ENCODE data around the gene RFX6.
"Not testable (repeated sequence)": the region's sequence is repeated elsewhere in the genome, so short reads cannot be mapped to it uniquely, and the experiment has no call there.

Gene RFX6

GRCh38 chr6:116876635-116877611, at the start of gene RFX6:
Gene RFX6, plus strand, starts transcription at chr6:116877242. Its CDS starts 34 bp downstream, at chr6:116877276.
- Histone ChIP-seq H3K4me3 (ENCODE audit: low read length in 2 of 2) (peak within 1 kb of the TSS; percentile 31 to 47), H3K9me3 (ENCODE audit: control insufficient read depth in 2 of 2, low read length in 2 of 2) (no peaks in the 10 kb centered on the region), H3K27me3 (ENCODE audit: control insufficient read depth in 1 of 2, insufficient read depth in 2 of 2, low read length in 2 of 2) (peaks cover 24 to 32% of the 10 kb centered on the region in 2 donors)

GRCh38 chr6:116827561-116828240, 49.3 kb upstream of the RFX6 start:
- Histone ChIP-seq H3K9ac (ENCODE audit: low read length in 2 of 2) (no peak overlapping the region), H3K4me1 (ENCODE audit: control insufficient read depth, insufficient read depth, low read length) (no peaks in the 10 kb centered on the region), H3K27me3 (ENCODE audit: control insufficient read depth in 1 of 2, insufficient read depth in 2 of 2, low read length in 2 of 2) (no peaks in the 10 kb centered on the region), H3K27ac (ENCODE audit: low read length) (no peak overlapping the region), H3K4me3 (ENCODE audit: low read length in 2 of 2) (no peak overlapping the region), H3K9me3 (ENCODE audit: control insufficient read depth in 2 of 2, low read length in 2 of 2) (no peaks in the 10 kb centered on the region), H3K36me3 (ENCODE audit: control insufficient read depth in 2 of 2, insufficient read depth in 2 of 2, low read length in 2 of 2) (no peaks in the 10 kb centered on the region)

More at GRCh38 chr6:116876635-116877611, at the start of gene RFX6:
- Histone ChIP-seq H3K4me1 (ENCODE audit: control insufficient read depth, insufficient read depth, low read length) (peaks cover 5% of the 10 kb centered on the region), H3K9ac (ENCODE audit: low read length in 2 of 2) (no peak within 1 kb of the TSS), H3K36me3 (ENCODE audit: control insufficient read depth in 2 of 2, insufficient read depth in 2 of 2, low read length in 2 of 2) (no peaks in the 10 kb centered on the region), H3K27ac (ENCODE audit: low read length) (no peak within 1 kb of the TSS)

- Histone ChIP-seq H3K9ac (ENCODE audit: low read length in 2 of 2) (no peak within 1 kb of the TSS), H3K27ac (ENCODE audit: low read length) (no peak within 1 kb of the TSS), H3K4me1 (ENCODE audit: control insufficient read depth, insufficient read depth, low read length) (no peaks in the 10 kb centered on the region), H3K9me3 (ENCODE audit: control insufficient read depth in 2 of 2, low read length in 2 of 2) (no peaks in the 10 kb centered on the region), H3K4me3 (ENCODE audit: low read length in 2 of 2) (no peak within 1 kb of the TSS), H3K27me3 (ENCODE audit: control insufficient read depth in 1 of 2, insufficient read depth in 2 of 2, low read length in 2 of 2) (no peaks in the 10 kb centered on the region), H3K36me3 (ENCODE audit: control insufficient read depth in 2 of 2, insufficient read depth in 2 of 2, low read length in 2 of 2) (no peaks in the 10 kb centered on the region)
These were observed 48.1 kb upstream of the RFX6 start, which contains the start of gene GPRC6A for GRCh38 chr6:116828983-116829382. Gene GPRC6A, minus strand, starts transcription at chr6:116829083. Its CDS starts 70 bp downstream, at chr6:116829013.

- not testable (repeated sequence) for H3K36me3 ChIP-seq (ENCODE audit: control insufficient read depth in 2 of 2, insufficient read depth in 2 of 2, low read length in 2 of 2); H3K9me3 ChIP-seq (ENCODE audit: control insufficient read depth in 2 of 2, low read length in 2 of 2); H3K27ac ChIP-seq (ENCODE audit: low read length); H3K27me3 ChIP-seq (ENCODE audit: control insufficient read depth in 1 of 2, insufficient read depth in 2 of 2, low read length in 2 of 2); H3K9ac ChIP-seq (ENCODE audit: low read length in 2 of 2); H3K4me3 ChIP-seq (ENCODE audit: low read length in 2 of 2); H3K4me1 ChIP-seq (ENCODE audit: control insufficient read depth, insufficient read depth, low read length)
These were observed 42.5 kb upstream of the RFX6 start for GRCh38 chr6:116834526-116834925.

- H3K36me3 ChIP-seq (ENCODE audit: control insufficient read depth in 2 of 2, insufficient read depth in 2 of 2, low read length in 2 of 2) = no peaks in the 10 kb centered on the region
These were observed 40.3 kb upstream of the RFX6 start for GRCh38 chr6:116836606-116837342.

GRCh38 chr6:116840091-116840490, 37.0 kb upstream of the RFX6 start:
- H3K4me1 ChIP-seq (ENCODE audit: control insufficient read depth, insufficient read depth, low read length) = no peaks in the 10 kb centered on the region
- H3K27ac ChIP-seq (ENCODE audit: low read length) = no peak overlapping the region
- no peaks in the 10 kb centered on the region for H3K9me3 ChIP-seq (ENCODE audit: control insufficient read depth in 2 of 2, low read length in 2 of 2)
- no peak overlapping the region for H3K9ac ChIP-seq (ENCODE audit: low read length in 2 of 2)
- no peaks in the 10 kb centered on the region for H3K27me3 ChIP-seq (ENCODE audit: control insufficient read depth in 1 of 2, insufficient read depth in 2 of 2, low read length in 2 of 2)
- H3K36me3 ChIP-seq (ENCODE audit: control insufficient read depth in 2 of 2, insufficient read depth in 2 of 2, low read length in 2 of 2) = no peaks in the 10 kb centered on the region
- no peak overlapping the region for H3K4me3 ChIP-seq (ENCODE audit: low read length in 2 of 2)

More at GRCh38 chr6:116836606-116837342, 40.3 kb upstream of the RFX6 start:
- no peaks in the 10 kb centered on the region for H3K4me1 ChIP-seq (ENCODE audit: control insufficient read depth, insufficient read depth, low read length)
- no peak overlapping the region for H3K9ac ChIP-seq (ENCODE audit: low read length in 2 of 2)
- no peaks in the 10 kb centered on the region for H3K27me3 ChIP-seq (ENCODE audit: control insufficient read depth in 1 of 2, insufficient read depth in 2 of 2, low read length in 2 of 2)
- H3K27ac ChIP-seq (ENCODE audit: low read length) = no peak overlapping the region
- H3K4me3 ChIP-seq (ENCODE audit: low read length in 2 of 2) = no peak overlapping the region
- no peaks in the 10 kb centered on the region for H3K9me3 ChIP-seq (ENCODE audit: control insufficient read depth in 2 of 2, low read length in 2 of 2)

- Histone ChIP-seq H3K9ac (ENCODE audit: low read length in 2 of 2) (no peak overlapping the region), H3K9me3 (ENCODE audit: control insufficient read depth in 2 of 2, low read length in 2 of 2) (no peaks in the 10 kb centered on the region), H3K4me1 (ENCODE audit: control insufficient read depth, insufficient read depth, low read length) (no peaks in the 10 kb centered on the region), H3K36me3 (ENCODE audit: control insufficient read depth in 2 of 2, insufficient read depth in 2 of 2, low read length in 2 of 2) (no peaks in the 10 kb centered on the region), H3K27ac (ENCODE audit: low read length) (no peak overlapping the region), H3K27me3 (ENCODE audit: control insufficient read depth in 1 of 2, insufficient read depth in 2 of 2, low read length in 2 of 2) (no peaks in the 10 kb centered on the region), H3K4me3 (ENCODE audit: low read length in 2 of 2) (no peak overlapping the region)
These were observed 34.6 kb upstream of the RFX6 start for GRCh38 chr6:116842459-116842858.

- Histone ChIP-seq H3K9me3 (ENCODE audit: control insufficient read depth in 2 of 2, low read length in 2 of 2) (no peaks in the 10 kb centered on the region), H3K4me1 (ENCODE audit: control insufficient read depth, insufficient read depth, low read length) (no peaks in the 10 kb centered on the region), H3K9ac (ENCODE audit: low read length in 2 of 2) (no peak overlapping the region), H3K27ac (ENCODE audit: low read length) (no peak overlapping the region), H3K36me3 (ENCODE audit: control insufficient read depth in 2 of 2, insufficient read depth in 2 of 2, low read length in 2 of 2) (no peaks in the 10 kb centered on the region), H3K27me3 (ENCODE audit: control insufficient read depth in 1 of 2, insufficient read depth in 2 of 2, low read length in 2 of 2) (no peaks in the 10 kb centered on the region), H3K4me3 (ENCODE audit: low read length in 2 of 2) (no peak overlapping the region)
These were observed 29.8 kb upstream of the RFX6 start for GRCh38 chr6:116847227-116847626.

- Histone ChIP-seq H3K9me3 (ENCODE audit: control insufficient read depth in 2 of 2, low read length in 2 of 2) (peaks cover 0 to 3% of the 10 kb centered on the region in 2 donors), H3K27ac (ENCODE audit: low read length) (no peak overlapping the region)
These were observed 19.0 kb upstream of the RFX6 start for GRCh38 chr6:116858060-116858459.

GRCh38 chr6:116859264-116859663, 17.8 kb upstream of the RFX6 start:
- Histone ChIP-seq H3K9ac (ENCODE audit: low read length in 2 of 2) (no peak overlapping the region), H3K9me3 (ENCODE audit: control insufficient read depth in 2 of 2, low read length in 2 of 2) (peaks cover 0 to 3% of the 10 kb centered on the region in 2 donors), H3K27ac (ENCODE audit: low read length) (no peak overlapping the region), H3K4me3 (ENCODE audit: low read length in 2 of 2) (no peak overlapping the region), H3K4me1 (ENCODE audit: control insufficient read depth, insufficient read depth, low read length) (no peaks in the 10 kb centered on the region), H3K36me3 (ENCODE audit: control insufficient read depth in 2 of 2, insufficient read depth in 2 of 2, low read length in 2 of 2) (no peaks in the 10 kb centered on the region), H3K27me3 (ENCODE audit: control insufficient read depth in 1 of 2, insufficient read depth in 2 of 2, low read length in 2 of 2) (no peaks in the 10 kb centered on the region)

More at GRCh38 chr6:116858060-116858459, 19.0 kb upstream of the RFX6 start:
- Histone ChIP-seq H3K4me1 (ENCODE audit: control insufficient read depth, insufficient read depth, low read length) (no peaks in the 10 kb centered on the region), H3K27me3 (ENCODE audit: control insufficient read depth in 1 of 2, insufficient read depth in 2 of 2, low read length in 2 of 2) (no peaks in the 10 kb centered on the region), H3K9ac (ENCODE audit: low read length in 2 of 2) (no peak overlapping the region), H3K4me3 (ENCODE audit: low read length in 2 of 2) (no peak overlapping the region), H3K36me3 (ENCODE audit: control insufficient read depth in 2 of 2, insufficient read depth in 2 of 2, low read length in 2 of 2) (no peaks in the 10 kb centered on the region)
